SJCRH30 (cell line): ENCODE data around the gene MIER2. TPM values are rescaled to one million over a fixed set of nuclear protein-coding genes. Genes with fewer than 3 reads are reported as not detected.
"Not testable (repeated sequence)": the region's sequence is repeated elsewhere in the genome, so short reads cannot be mapped to it uniquely, and the experiment has no call there.

Experiments
- DNase-seq, 2 experiments: peaks; one replicate each; pipeline ENCODE4 v3.0.0-alpha.2; 2015 to 2020
- H3K27ac ChIP-seq: fragments of 250-450 bp; sonication (Bioruptor Pico); 2 replicates; pipeline ENCODE4 v1.5.1; 2020; ENCODE audit warnings: mild to moderate bottlenecking, moderate library complexity
- H3K27me3 ChIP-seq: fragments of 250-450 bp; sonication (Bioruptor Pico); 2 replicates; pipeline ENCODE4 v1.5.1; 2020; ENCODE audit warnings: mild to moderate bottlenecking, moderate library complexity
- H3K36me3 ChIP-seq: fragments of 250-450 bp; sonication (Bioruptor Pico); 2 replicates; pipeline ENCODE4 v1.5.1; 2020; ENCODE audit warnings: mild to moderate bottlenecking, moderate library complexity
- H3K4me1 ChIP-seq: fragments of 250-450 bp; sonication (Bioruptor Pico); 2 replicates; pipeline ENCODE4 v1.5.1; 2020; ENCODE audit warnings: mild to moderate bottlenecking, moderate library complexity
- H3K4me3 ChIP-seq: fragments of 250-450 bp; sonication (Bioruptor Pico); 2 replicates; pipeline ENCODE4 v1.5.1; 2020; ENCODE audit warnings: mild to moderate bottlenecking, moderate library complexity
- H3K9me3 ChIP-seq: fragments of 250-450 bp; sonication (Bioruptor Pico); replicated peaks from 2 replicates; pipeline ENCODE4 v1.5.1; 2020; ENCODE audit warnings: mild to moderate bottlenecking, moderate library complexity
- total RNA-seq: library from RNA; depleted of rRNA; stranded (reverse); fragments of >200 nt; shearing (Covaris generic); gene quantifications from 2 replicates; pipeline ENCODE4 v1.2.3, GENCODE V29; 2014

MIER2 gene
- total RNA-seq, 1 experiment from 2014 or later = 18.5 TPM

DNA sequence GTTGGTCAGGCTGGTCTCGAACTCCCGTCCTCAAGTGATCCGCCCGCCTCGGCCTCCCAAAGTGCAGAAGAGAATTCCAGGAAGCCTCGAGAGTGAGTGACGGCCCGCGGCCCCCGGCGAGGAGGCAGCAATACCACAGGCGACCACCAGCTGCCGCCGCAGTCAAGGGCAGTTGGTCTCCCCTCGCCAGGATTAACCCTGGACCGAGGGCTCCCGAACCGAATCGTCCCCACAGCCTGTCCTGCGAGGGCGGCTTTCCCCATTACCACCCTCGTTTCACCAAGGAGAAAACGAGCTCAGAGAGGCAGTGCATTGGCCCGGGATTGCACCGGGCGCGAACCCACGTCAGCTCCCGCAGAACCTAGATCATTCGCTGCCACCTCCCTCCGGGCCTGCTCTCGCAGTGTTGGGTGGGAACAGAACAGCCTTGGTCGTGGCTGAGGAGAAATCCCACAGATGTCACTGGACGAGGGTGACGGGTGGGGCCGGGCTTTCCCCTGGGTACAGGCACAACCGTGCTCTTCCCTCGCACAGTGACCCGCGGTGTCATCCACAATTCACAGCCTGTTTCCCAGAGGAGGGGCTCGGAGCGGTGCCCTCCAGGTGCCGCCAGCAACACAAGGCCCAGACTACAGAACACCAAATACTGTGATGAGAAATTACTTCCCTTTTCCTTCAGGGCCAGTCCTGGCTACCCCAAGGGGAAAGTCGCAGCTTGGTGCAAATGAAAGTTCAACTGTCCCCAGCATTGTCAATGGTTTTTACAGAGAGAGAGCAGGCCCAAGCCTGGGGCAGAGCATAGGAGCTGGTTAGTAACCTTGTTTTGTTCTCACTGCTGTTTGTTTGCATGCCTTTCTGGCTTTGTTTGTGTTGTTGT lies 39.6 kb upstream of the MIER2 start:
- H3K27ac ChIP-seq = no peak overlapping the region
- no peaks in the 10 kb centered on the region for H3K36me3 ChIP-seq
- peak in 1 of 2 experiments; percentile 15 for DNase-seq
- H3K4me3 ChIP-seq = no peak overlapping the region
- no peaks in the 10 kb centered on the region for H3K9me3 ChIP-seq
- no peaks in the 10 kb centered on the region for H3K27me3 ChIP-seq
- no peaks in the 10 kb centered on the region for H3K4me1 ChIP-seq

DNA sequence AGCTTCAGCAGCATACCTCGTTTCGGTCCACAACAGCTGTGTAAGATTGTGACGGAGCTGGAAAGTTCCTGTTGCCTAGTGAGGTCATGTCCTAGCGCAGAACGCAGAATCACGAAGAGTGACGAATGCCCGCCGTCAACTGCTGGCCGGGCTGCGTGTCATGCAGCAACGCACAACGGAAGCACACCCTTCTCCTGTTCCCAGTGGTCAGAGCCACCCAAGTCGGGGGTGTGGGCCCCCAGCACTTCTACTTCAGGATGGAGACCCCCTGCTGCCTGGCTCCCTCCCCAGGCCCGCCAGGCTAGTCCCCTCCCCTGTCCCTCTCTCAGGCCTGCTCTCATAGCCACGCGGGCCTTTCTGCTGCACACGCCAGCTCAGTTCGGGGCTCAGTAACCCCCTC lies 38.4 kb upstream of the MIER2 start:
- Histone ChIP-seq H3K27ac (no peak overlapping the region), H3K36me3 (no peaks in the 10 kb centered on the region), H3K9me3 (no peaks in the 10 kb centered on the region), H3K27me3 (no peaks in the 10 kb centered on the region), H3K4me1 (no peaks in the 10 kb centered on the region), H3K4me3 (no peak overlapping the region)
- DNase-seq = no peak

DNA sequence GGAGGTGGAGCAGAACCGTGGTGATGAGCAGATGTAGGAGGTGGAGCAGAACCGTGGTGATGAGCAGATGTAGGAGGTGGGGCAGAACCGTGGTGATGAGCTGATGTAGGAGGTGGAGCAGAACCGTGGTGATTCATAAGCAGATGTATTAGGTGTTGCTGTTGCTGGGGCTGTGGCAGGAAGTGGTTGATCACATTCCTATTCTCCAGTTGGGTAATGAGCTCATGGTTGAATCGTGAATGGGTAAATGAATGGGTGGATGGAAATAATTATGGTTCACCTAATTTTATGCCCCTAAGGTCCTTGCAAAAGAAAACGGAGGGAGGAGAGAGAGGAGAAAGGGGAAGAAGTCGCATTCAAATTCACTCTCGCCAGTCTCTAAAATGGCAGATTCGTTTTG lies 38.0 kb upstream of the MIER2 start:
- H3K27ac ChIP-seq, H3K36me3 ChIP-seq, H3K4me1 ChIP-seq, H3K27me3 ChIP-seq, H3K4me3 ChIP-seq, DNase-seq, H3K9me3 ChIP-seq: not testable (repeated sequence)

DNA sequence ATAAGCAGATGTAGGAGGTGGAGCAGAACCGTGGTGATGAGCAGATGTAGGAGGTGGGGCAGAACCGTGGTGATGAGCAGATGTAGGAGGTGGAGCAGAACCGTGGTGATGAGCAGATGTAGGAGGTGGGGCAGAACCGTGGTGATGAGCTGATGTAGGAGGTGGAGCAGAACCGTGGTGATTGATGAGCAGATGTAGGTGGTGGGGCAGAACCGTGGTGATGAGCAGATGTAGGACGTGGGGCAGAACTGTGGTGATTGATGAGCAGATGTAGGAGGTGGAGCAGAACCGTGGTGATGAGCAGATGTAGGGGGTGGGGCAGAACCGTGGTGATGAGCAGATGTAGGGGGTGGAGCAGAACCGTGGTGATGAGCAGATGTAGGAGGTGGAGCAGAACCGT lies 37.3 kb upstream of the MIER2 start:
- H3K36me3 ChIP-seq, H3K27ac ChIP-seq, H3K4me3 ChIP-seq, DNase-seq, H3K4me1 ChIP-seq, H3K27me3 ChIP-seq, H3K9me3 ChIP-seq: not testable (repeated sequence)

DNA sequence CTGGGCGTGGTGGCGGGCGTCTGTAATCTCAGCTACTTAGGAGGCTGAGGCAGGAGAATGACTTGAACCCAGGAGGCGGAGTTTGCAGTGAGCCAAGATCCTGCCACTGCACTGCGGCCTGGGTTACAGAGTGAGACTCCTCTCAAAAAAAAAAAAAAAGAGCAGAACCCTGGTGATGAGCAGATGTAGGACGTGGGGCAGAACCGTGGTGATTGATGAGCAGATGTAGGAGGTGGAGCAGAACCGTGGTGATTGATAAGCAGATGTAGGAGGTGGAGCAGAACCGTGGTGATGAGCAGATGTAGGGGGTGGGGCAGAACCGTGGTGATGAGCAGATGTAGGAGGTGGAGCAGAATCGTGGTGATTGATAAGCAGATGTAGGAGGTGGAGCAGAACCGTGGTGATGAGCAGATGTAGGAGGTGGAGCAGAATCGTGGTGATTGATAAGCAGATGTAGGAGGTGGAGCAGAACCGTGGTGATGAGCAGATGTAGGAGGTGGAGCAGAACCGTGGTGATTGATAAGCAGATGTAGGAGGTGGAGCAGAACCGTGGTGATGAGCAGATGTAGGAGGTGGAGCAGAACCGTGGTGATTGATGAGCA lies 36.1 kb upstream of the MIER2 start:
- H3K4me3 ChIP-seq, H3K27me3 ChIP-seq, H3K36me3 ChIP-seq, H3K4me1 ChIP-seq, H3K27ac ChIP-seq, H3K9me3 ChIP-seq, DNase-seq: not testable (repeated sequence)

DNA sequence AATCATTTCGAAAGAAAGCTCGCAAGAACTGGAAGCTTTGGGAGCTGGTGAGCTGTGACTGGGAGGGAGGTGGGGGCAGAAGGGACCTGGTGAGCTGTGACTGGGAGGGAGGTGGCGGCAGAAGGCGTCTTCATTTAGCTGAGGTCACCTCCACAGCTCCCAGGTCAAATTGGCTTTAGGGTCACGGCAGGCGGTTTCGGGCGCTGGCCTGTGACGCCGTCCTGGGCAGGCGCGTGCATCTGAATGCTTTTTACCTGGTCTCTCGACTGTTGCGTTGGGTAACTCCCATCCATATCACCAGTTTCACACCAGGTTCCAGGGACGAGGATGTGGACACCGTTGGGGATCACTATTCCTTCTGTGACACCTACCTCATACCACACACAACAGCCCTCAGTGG lies 35.2 kb upstream of the MIER2 start:
- H3K4me3 ChIP-seq = no peak overlapping the region
- no peaks in the 10 kb centered on the region for H3K27me3 ChIP-seq
- no peaks in the 10 kb centered on the region for H3K4me1 ChIP-seq
- H3K36me3 ChIP-seq = no peaks in the 10 kb centered on the region
- H3K9me3 ChIP-seq = no peaks in the 10 kb centered on the region
- DNase-seq = no peak
- no peak overlapping the region for H3K27ac ChIP-seq

DNA sequence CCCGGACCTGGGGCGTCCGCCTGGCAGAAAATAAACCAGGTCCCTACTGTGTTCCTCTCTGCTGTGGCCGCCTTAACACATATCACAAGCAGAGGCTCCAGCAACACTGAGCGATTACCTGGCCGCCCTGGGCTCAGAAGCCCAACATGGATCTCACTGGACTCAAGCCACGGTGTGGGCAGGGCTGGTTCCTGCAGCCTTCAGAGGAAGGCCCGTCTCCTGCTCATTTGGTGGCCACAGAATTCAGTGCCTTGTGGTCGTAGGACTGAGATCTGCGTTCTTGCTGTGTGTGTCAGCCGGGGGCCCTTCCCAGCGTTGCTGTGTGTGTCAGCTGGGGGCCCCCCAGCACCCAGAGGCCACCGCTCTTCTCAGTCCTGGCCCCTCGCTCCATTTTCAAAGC lies 34.1 kb upstream of the MIER2 start:
- Histone ChIP-seq H3K9me3 (no peaks in the 10 kb centered on the region), H3K4me3 (no peak overlapping the region), H3K4me1 (no peaks in the 10 kb centered on the region), H3K27me3 (no peaks in the 10 kb centered on the region), H3K27ac (no peak overlapping the region), H3K36me3 (no peaks in the 10 kb centered on the region)
- no peak for DNase-seq

DNA sequence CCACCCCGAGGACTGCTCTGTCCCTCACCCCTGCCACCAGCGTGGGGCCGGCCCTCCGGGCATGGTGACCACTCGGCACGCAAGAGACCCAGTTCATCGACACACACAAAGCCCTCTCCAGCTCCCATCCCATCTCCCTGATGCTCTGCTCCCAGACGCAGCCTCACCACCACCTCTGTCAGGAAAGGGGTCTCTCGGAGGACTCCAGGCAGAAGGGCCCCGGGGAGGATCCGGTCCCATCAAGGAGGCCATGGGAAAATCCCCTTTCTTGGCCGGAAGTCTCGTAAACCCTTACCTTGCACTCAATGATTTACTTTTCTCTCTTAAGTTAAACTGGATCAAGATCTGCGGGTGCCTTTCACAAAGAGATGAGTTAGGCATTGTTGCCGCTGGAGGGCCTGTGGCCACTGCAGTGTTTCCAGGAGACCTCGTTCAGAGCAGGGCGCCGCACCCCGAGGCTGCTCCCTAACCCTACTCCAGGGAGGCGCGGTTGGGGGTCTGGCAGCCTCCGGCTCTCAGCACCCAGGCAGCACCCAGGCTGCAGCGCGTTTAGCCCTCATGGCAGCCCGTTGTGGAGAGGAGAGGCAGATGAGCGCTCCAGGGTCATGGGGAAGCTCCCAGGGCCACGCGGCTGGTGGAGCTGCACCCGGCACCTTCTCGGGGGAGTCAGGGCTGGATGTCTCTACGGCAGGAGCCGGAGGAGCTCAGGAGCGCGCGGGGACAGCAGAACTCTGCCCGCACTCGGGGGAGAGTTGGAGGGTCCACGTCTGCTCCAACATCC lies 33.4 kb upstream of the MIER2 start:
- no peaks in the 10 kb centered on the region; the same call in 1 of the 2 replicates for H3K27me3 ChIP-seq
- DNase-seq = no peak
- no peak overlapping the region for H3K4me3 ChIP-seq
- no peak overlapping the region for H3K27ac ChIP-seq
- no peaks in the 10 kb centered on the region for H3K9me3 ChIP-seq
- no peaks in the 10 kb centered on the region for H3K4me1 ChIP-seq
- no peaks in the 10 kb centered on the region for H3K36me3 ChIP-seq

DNA sequence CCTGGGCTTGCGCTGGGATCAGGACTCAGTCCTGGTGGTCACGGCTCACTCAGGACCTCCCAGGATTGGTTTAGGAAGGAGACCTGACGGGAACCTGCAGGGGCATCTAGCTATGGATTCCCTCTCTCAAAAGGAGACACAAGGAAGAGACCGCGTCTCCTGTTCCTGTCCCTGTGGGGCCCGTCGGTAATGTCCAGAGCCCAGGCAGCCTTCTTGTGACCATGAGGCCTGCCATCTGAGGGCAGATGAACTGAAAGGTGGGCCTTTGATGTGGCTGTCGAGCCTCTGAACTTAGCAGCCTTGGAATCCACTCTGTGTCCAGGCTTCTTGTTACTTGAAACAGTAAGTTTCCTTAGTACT lies 31.5 kb upstream of the MIER2 start:
- Histone ChIP-seq H3K27me3 (peaks cover 4% of the 10 kb centered on the region; the same call in 1 of the 2 replicates), H3K36me3 (no peaks in the 10 kb centered on the region), H3K4me1 (no peaks in the 10 kb centered on the region), H3K27ac (no peak overlapping the region), H3K9me3 (no peaks in the 10 kb centered on the region), H3K4me3 (no peak overlapping the region)
- no peak for DNase-seq

DNA sequence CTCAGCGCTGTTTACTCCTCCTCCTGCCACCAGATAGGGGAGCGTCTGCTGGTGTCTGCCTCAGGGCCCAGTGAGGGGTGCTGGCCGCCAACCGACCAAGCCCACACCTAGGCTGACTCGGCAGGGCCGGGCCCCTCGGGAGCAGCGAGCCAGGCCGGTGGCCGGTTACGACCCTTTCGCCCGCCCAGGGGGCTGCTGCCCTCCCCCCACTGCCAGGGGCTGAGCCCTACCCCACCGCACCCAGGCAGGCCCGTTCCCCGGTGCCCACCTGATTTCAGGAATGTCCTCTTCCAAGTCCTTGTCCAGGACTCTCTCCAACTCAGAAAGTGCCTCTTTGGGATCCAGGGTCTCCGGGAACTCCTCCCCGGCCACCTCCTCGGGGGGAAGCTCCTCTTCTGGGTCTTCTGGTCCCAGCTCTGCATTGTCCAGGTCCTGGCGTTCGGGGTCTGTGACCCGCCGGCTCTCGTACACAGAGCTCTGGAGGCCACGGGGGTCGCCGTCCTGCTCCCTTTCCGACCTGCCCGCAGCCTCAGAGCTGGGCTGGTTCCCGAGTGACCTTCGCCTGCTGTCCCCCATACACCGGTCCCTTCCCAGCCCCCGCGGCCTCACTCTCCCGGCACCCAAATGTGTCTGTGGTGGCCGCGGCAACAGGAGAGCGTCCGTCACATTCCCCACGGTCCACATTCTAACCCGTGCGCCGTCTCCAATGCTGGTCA lies 31.0 kb upstream of the MIER2 start:
- Histone ChIP-seq H3K4me1 (no peaks in the 10 kb centered on the region), H3K36me3 (no peaks in the 10 kb centered on the region), H3K9me3 (no peaks in the 10 kb centered on the region), H3K27me3 (peaks cover 4% of the 10 kb centered on the region; the same call in 1 of the 2 replicates), H3K27ac (no peak overlapping the region), H3K4me3 (no peak overlapping the region)
- no peak for DNase-seq

DNA sequence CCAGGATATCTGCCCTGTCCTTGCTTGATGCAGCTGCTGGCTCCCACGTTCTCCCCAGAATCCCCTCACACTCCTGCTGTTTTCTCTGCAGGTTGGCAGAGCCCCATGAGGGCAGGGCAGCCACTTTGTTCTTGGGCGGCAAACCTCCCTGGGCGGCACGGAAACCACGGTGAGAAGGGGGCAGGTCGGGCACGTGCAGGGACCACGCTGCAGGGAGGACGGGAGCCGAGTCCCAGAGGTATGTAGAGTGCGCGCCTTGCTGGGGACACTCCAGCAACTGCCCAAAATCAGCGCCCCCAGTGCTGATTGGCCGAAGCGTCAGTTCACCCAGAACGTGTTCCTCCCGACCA lies 30.3 kb upstream of the MIER2 start:
- Histone ChIP-seq H3K27ac (no peak overlapping the region), H3K4me1 (no peaks in the 10 kb centered on the region), H3K27me3 (peaks cover 4% of the 10 kb centered on the region; the same call in 1 of the 2 replicates), H3K4me3 (no peak overlapping the region), H3K9me3 (no peaks in the 10 kb centered on the region), H3K36me3 (no peaks in the 10 kb centered on the region)
- no peak for DNase-seq

DNA sequence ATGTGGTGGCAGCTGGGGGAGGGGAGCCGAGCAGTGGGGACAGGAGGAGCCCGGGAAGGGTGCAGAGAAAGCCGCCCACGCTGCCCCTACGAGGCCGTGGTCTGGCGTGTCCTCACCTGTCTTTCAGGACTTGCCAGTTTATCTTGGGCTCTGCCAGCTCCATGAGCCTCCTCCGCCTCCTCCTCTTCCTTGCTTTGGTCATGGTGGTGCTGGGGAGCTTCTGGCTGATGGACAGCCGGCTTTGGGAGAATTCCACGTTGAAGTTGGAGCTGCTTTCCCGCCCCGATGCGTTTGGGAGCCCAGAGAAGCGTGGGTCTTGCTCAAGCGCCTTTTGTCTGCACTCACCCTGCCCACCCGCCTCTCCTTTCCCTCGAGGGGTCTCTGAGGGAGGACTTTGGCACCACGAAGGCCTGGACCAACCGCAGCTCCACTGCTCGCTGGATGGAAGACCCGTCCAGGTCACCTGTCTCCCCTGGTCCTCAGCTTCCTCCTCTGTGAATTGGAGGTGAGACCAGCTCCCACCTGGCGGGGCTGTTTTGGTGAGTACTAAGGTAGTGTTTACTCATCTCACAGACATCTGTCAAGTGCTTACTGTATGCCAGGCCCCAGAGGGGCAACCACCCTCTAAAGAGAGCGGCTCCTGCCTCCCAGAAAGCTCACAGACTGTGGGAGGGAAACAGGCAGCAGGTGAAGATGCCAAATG lies 29.7 kb upstream of the MIER2 start:
- Histone ChIP-seq H3K27ac (no peak overlapping the region), H3K27me3 (peaks cover 4% of the 10 kb centered on the region; the same call in 1 of the 2 replicates), H3K9me3 (no peaks in the 10 kb centered on the region), H3K36me3 (no peaks in the 10 kb centered on the region), H3K4me3 (no peak overlapping the region), H3K4me1 (no peaks in the 10 kb centered on the region)
- no peak for DNase-seq

DNA sequence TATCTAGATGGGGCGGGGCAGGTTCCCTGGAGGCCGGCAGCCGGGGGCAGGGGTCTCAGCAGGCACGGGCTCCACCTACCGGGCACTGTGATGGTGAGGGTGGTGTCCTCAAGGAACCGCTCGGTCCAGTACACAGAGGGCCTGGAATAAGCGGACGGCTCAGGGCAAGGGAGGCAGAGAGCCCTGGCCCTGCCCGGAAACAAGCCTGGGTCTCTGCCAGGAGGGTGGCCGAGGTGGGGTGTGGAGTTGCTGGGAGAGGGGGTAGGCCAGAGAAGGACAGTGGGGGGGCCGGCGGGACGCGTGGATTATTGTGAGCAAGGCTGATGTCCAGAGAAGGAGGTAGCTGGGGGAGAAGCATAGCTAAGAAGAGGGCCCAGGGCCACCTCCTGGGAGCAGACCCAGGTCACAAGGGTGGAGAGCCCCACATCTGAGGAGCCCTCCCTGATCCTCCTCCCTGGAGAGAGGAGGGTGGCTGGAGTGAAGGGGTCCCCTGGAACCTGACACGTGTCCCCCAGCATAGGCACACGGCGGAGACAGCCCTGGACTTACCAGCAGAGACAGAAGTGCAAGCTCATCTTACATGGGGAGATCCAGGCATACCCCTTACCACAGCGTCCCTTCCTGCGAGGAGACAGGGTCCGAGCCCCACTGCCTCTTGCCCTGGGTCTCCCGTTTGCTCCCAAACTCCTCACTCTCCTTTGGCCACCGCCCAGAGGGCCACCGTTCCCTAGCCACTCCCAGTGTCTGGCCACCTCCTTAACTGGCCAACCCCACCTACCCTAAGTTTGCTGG lies 29.0 kb upstream of the MIER2 start:
- Histone ChIP-seq H3K4me3 (no peak overlapping the region), H3K4me1 (no peaks in the 10 kb centered on the region), H3K27me3 (peaks cover 4% of the 10 kb centered on the region; the same call in 1 of the 2 replicates), H3K36me3 (no peaks in the 10 kb centered on the region), H3K9me3 (no peaks in the 10 kb centered on the region), H3K27ac (no peak overlapping the region)
- no peak for DNase-seq
